Measurements from ENCODE around the gene NCBP3.

DNA sequence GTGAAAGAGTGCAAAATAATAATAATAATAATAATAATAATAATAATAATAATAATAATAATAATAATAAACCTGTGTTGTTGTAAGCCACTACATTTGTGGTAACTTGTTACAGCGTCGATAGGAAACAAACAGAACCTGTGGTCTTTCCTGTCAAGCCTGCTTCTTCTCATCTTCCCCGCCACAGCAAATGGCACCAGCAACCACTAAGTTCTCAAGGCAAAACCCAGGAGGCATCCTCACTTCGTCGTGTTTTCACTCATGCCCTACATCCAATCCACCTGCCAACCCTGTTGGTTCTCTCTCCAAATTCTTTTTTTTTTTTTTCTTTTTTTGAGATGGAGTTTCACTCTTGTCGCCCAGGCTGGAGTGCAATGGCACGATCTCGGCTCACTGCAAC lies 79.3 kb downstream of the NCBP3 start:
- TF ChIP-seq, protein P1, sequence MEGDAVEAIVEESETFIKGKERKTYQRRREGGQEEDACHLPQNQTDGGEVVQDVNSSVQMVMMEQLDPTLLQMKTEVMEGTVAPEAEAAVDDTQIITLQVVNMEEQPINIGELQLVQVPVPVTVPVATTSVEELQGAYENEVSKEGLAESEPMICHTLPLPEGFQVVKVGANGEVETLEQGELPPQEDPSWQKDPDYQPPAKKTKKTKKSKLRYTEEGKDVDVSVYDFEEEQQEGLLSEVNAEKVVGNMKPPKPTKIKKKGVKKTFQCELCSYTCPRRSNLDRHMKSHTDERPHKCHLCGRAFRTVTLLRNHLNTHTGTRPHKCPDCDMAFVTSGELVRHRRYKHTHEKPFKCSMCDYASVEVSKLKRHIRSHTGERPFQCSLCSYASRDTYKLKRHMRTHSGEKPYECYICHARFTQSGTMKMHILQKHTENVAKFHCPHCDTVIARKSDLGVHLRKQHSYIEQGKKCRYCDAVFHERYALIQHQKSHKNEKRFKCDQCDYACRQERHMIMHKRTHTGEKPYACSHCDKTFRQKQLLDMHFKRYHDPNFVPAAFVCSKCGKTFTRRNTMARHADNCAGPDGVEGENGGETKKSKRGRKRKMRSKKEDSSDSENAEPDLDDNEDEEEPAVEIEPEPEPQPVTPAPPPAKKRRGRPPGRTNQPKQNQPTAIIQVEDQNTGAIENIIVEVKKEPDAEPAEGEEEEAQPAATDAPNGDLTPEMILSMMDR (IDR thresholded peaks at IDR 0.05): no peak
- TF ChIP-seq POLR2A (IDR thresholded peaks at IDR 0.05): no peak

All from tibial nerve (tissue), 3 donors.